Fibroblast of skin of back (primary cell): ENCODE results near the gene GSPT1. TPM values are rescaled to one million over a fixed set of nuclear protein-coding genes. Genes with fewer than 3 reads are reported as not detected.
"Not testable (repeated sequence)": the region's sequence is repeated elsewhere in the genome, so short reads cannot be mapped to it uniquely, and the experiment has no call there.

ENCODE experiments used
- DNase-seq: peaks from one replicate; pipeline ENCODE4 v3.0.0-alpha.2; 2013
- polyA plus RNA-seq, 2 experiments: library from polyadenylated mRNA; unstranded; fragments of 120-200 nt; gene quantifications; one replicate each; pipeline ENCODE4 v1.2.1, GENCODE V29; 2013; ENCODE audit not compliant: insufficient read length in 2 of 2

The GSPT1 gene
- 121 TPM for polyA plus RNA-seq (2013, experiment 1 of 2; ENCODE audit: insufficient read length)
- polyA plus RNA-seq (2013, experiment 2 of 2; ENCODE audit: insufficient read length), result 87.0 TPM

DNA sequence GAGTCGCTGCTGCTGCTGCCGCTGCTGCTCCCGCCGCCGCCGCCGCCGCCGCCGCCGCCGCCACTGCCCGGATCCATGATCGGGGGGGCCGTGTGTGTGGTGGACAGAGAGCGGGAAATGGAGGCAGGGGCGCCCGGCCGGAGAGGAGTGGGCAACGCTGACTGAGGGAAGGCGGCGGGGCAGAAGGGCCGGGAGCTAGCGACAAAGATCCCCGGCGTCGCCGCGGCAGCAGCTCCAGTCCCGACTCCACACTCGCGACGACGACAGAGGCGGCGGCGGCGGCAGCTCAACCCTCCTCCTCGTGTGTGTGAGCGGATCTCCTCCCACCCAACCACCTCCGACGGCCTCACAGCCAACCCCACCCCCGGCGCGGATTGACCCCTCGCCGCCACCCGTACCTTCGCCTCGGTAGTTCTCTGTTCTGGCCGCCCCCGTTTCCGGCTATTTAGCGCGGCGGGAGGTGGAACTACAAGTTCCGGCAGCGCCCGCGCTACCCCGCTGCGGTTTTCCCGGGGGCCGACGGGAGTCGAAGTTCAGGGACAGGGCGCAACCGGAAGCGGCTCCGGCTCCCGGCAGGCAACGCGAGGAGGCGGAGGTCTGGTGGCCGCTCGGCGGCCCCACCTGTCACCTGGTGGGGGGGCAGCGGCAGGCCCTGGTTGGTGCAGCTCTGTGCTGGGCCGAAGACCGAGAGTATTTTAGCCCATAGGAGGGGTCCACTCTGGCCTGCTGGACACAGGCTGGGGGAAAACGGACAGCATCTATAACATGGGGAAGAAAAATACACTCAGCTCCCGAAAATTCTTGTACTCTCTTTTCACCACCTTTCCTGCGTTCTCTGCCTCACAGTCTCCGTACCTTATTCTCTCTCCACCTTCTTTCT lies at the start of gene GSPT1:
GSPT1 (minus strand) TSS at position 313 of the 880 bp plus-strand sequence; CDS start at position 77, 236 bp downstream.
- DNase-seq, result peak; percentile 99

GRCh38 chr16:11964761-11965551 lies 49.2 kb upstream of the GSPT1 start, which contains the start of gene TNFRSF17:
Gene TNFRSF17 (plus strand): TSS chr16:11965210. CDS start chr16:11965325, 115 bp downstream.
- DNase-seq, result no peak

GRCh38 chr16:11963706-11964105 lies 48.0 kb upstream of the GSPT1 start:
- DNase-seq, result no peak

DNA sequence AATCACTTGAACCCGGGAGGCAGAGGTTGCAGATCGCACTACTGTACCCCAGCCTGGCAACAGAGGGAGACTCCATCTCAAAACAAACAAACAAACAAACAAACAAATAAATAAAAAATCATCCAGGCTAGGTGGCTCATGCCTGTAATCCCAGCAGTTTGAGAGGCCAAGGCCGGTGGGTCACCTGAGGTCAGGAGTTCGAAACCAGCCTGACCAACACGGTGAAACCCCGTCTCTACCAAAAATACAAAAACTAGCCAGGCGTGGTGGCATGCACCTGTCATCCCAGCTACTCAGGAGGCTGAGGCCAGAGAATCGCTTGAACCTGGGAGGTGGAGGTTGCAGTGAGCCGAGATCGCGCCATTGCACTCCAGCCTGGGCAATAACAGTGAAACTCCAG lies 47.2 kb upstream of the GSPT1 start:
- DNase-seq, result not testable (repeated sequence)

DNA sequence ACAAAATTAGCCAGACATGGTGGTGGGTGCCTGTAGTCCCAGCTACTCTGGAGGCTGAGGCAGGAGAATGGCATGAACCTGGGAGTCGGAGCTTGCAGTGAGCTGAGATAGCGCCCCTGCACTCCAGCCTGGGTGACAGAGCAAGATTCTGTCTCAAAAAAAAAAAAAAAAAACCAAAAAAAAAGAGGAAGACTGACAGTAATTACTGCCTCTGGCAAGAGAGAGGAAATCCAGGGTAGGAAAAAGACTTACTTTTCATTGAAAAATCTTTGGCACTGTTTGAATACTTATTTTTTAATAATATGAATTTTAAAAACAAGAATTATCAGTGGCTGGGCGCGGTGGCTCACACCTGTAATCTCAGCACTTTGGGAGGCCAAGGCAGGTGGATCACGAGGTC lies 46.7 kb upstream of the GSPT1 start:
- DNase-seq, result not testable (repeated sequence)

DNA sequence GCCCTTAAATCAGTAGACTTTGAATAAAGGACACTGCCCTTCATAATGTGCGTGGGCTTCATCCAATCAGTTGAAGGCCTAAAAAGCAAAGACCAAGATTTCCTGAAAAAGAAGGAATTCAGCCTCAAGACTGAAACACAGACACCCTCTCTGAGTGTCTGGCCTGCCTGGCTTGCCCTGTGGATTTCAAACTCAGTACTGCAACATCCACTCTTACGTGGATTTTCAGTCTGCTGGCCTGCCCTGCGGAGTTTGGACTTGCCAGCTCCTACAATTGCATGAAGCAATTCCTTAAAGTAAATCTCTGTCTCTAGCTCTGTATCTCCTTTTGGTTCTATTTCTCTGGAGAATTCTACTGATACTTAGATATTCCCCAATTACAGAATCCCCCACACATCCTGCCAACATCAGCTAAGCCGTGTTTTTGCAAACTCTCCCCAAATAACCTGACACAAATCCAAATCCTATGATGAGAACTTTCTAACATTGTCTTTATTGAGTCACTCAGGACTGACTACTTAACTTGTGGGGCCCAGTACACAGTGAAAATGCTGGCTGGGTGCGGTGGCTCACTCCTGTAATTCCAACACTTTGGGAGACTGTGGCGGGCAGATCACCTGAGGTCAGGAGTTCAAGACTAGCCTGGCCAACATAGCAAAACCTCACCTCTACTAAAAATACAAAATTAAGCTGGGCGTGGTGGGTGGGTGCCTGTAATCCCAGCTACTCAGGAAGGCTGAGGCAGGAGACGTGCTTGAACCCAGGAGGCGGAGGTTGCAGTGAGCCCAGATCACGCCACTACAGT lies 42.0 kb upstream of the GSPT1 start:
- no peak for DNase-seq

DNA sequence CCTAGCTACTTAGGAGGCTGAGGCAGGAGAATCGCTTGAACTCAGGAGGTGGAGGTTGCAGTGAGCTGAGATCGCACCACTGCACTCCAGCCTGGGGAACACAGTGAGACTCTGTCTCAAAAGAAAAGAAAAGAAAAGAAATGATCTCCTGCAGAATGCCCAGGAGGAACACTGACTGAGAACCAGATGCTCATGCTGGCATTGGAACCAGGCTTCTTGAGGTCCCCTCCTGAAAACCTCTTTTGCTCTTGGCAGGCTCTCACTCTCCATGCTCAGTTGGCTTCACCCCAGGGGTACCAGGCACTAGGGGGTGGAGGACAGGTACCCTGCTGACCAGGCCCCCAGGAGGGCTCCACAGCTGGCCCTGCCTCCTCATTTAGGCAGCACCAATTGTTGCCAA lies 40.8 kb upstream of the GSPT1 start:
- DNase-seq, result no peak

GRCh38 chr16:11955713-11956123 lies 40.0 kb upstream of the GSPT1 start:
- DNase-seq, result peak; percentile 99

- DNase-seq, result peak; percentile 53
Observed at GRCh38 chr16:11953576-11953975, 37.8 kb upstream of the GSPT1 start.

DNA sequence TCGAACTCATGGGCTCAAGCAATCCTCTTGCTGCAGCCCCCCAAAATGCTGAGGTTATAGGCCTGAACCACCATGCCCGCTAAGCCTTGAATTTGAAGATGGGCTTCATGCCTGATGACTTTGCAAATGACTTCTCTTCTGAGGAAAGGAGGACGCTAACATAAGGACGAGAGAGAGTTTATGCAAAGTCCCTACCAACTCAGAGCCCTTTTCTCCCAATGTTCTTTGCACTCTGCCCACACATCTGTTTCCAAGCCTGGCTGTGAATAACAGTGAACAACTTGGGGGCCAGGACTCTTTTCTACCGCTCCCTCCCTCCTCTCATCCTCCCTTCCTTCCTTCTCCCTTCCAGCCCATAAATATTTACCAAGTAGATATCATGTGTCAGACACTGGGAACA lies 34.6 kb upstream of the GSPT1 start:
- DNase-seq, result no peak

GRCh38 chr16:11949527-11949926 lies 33.8 kb upstream of the GSPT1 start:
- peak; percentile 67 for DNase-seq

DNA sequence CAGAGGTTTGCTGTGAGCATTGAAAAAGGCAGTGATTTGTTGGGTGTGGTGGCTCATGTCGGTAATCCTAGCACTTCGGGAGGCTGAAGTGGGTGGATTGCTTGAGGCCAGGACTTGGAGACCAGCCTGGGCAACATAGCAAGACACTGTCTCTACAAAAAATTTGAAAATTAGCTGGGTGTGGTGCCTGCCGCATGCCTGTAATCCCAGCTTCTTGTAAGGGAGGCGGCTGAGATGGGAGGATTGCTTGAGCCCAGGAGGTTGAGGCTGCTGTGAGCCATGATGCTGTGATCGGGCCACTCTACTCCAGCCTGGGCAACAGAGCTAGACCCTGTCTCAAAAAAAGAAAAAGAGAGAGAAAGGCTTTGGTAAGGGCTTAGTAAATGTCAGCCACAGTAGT lies 33.1 kb upstream of the GSPT1 start:
- no peak for DNase-seq

- DNase-seq, result no peak
Observed at GRCh38 chr16:11946433-11946832, 30.7 kb upstream of the GSPT1 start.

DNA sequence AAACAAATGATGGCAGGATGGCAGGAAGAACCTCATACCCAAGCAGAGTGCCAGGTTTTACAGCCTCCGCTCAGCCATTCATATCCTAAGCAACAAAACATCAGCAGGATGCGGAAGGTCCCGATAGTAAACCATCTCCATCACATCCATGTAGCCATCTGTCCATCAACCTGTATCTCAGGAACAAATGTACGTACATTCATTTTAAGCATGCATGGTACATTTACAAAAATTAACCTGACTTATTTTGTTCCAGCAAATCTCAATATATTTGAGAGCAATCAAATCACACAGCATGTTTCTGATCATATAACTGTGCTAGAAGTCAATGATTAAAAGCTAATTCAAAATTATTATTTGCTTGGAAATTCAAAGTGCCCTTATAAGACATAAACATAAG lies 26.2 kb upstream of the GSPT1 start, which contains the start of gene NPIPB2:
NPIPB2 (minus strand) TSS at position 101 of the 400 bp plus-strand sequence; CDS start at position 101, 0 bp downstream.
- DNase-seq, result not testable (repeated sequence)

- DNase-seq, result not testable (repeated sequence)
Observed at GRCh38 chr16:11927350-11927749, 11.6 kb upstream of the GSPT1 start.

DNA sequence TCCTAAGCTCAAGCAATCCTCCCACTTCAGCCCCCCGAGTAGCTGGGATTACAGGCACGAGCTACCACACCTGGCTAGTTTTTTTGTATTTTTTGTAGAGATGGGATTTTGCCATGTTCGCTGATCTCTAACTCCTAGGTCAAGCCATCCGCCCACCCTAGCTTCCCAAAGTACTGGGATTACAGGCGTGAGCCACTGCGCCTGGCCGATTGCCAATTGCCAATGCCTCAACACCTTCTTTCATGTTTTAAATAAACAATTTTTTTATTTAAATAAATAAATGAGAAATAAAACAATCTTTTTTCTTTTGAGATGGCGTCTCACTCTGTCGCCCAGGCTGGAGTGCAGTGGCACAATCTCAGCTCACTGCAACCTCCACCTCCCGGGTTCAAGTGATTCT lies 8.3 kb upstream of the GSPT1 start:
- DNase-seq, result not testable (repeated sequence)

DNA sequence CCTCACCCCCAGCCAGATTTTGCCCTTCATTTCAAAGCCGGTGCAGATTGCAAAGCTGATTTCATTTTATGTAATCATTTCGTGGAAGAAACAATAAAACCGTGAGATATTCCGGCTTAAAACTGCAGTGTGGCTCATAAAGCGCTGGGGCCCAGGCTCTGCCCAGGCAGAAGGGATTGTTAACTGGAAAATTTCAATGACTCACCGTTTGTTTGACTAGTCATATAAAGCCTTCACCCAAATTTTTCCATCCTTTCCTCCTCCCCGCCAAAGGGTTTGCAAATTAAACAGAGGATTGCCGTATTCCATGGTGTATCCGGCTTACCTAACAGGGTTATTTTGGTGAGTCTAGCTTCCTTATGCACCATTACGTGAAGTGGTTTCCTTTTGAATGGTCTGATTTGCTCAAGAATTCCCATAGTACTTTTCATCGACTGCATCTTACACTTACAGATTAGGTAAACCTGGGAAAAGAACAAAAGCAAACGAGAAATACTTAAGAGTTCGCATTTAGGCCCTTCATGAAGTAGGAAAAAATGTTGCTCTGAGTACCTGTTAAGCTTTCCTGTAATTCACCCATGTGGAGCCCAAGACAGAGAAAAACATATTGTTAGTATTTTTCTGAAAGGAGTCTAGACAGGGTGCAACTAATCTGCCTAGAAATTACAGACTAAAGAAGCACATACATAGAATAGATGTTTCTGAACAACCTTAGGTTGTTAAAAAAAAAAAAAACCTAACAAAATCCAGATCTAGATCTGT lies 949 bp upstream of the GSPT1 start:
- peak; percentile 39 for DNase-seq

- peak; percentile 26 for DNase-seq
Observed at GRCh38 chr16:11915114-11915643, 577 bp downstream of the GSPT1 start.

- DNase-seq, result peak; percentile 30
Observed at GRCh38 chr16:11914210-11915113, 1.3 kb downstream of the GSPT1 start.
